Epidermal melanocyte (primary cell): ENCODE data around the gene PTER.

Source experiments
- DNase-seq: peaks from one replicate; pipeline ENCODE4 v3.0.0; 2011; ENCODE audit warnings: low spot score; ENCODE audit not compliant: insufficient read length

The PTER gene

GRCh38 chr10:16436758-16437539, at the start of gene PTER:
Gene PTER, plus strand, starts transcription at chr10:16437010. Its CDS starts 47,375 bp downstream, at chr10:16484385.
- DNase-seq: peak; percentile 57

GRCh38 chr10:16392531-16393069, 44.2 kb upstream of the PTER start:
- no peak for DNase-seq

- no peak for DNase-seq
Observed at GRCh38 chr10:16393271-16393858, 43.4 kb upstream of the PTER start.

GRCh38 chr10:16401416-16401815, 35.4 kb upstream of the PTER start:
- DNase-seq: no peak

- no peak for DNase-seq
Observed at GRCh38 chr10:16408379-16408778, 28.4 kb upstream of the PTER start.

GRCh38 chr10:16417341-16417740, 19.5 kb upstream of the PTER start:
- no peak for DNase-seq

GRCh38 chr10:16423599-16423998, 13.2 kb upstream of the PTER start:
- no peak for DNase-seq

GRCh38 chr10:16425449-16425848, 11.4 kb upstream of the PTER start:
- DNase-seq: no peak

GRCh38 chr10:16429539-16429938, 7.3 kb upstream of the PTER start:
- DNase-seq: no peak

GRCh38 chr10:16436367-16436757, 448 bp upstream of the PTER start:
- DNase-seq: no peak

- no peak for DNase-seq
Observed at GRCh38 chr10:16437540-16437894, 707 bp downstream of the PTER start.

GRCh38 chr10:16439295-16439694, 2.5 kb downstream of the PTER start:
- DNase-seq: no peak

- DNase-seq: no peak
Observed at GRCh38 chr10:16440396-16441133, 3.8 kb downstream of the PTER start.

GRCh38 chr10:16441173-16441840, 4.5 kb downstream of the PTER start:
- no peak for DNase-seq

- DNase-seq: no peak
Observed at GRCh38 chr10:16442914-16443313, 6.1 kb downstream of the PTER start.

GRCh38 chr10:16445770-16446469, 9.1 kb downstream of the PTER start:
- DNase-seq: no peak

- DNase-seq: no peak
Observed at GRCh38 chr10:16449454-16449853, 12.6 kb downstream of the PTER start.

- DNase-seq: no peak
Observed at GRCh38 chr10:16458166-16458955, 21.6 kb downstream of the PTER start.

- DNase-seq: no peak
Observed at GRCh38 chr10:16459423-16459939, 22.7 kb downstream of the PTER start.

GRCh38 chr10:16466001-16466400, 29.2 kb downstream of the PTER start:
- no peak for DNase-seq
